Measurements from ENCODE around the gene TOR4A.
A peak's percentile ranks its signal among the peaks of the same experiment; 100 is the strongest.
"Not testable (repeated sequence)": the region's sequence is repeated elsewhere in the genome, so short reads cannot be mapped to it uniquely, and the experiment has no call there.

TOR4A gene

GRCh38 chr9:137252555-137253506 lies 24.7 kb upstream of the TOR4A start:
- DNase-seq (ENCODE audit: low read depth), result no peak

GRCh38 chr9:137253717-137254623 lies 23.6 kb upstream of the TOR4A start:
- DNase-seq (ENCODE audit: low read depth), result no peak

- DNase-seq (ENCODE audit: low read depth), result peak; percentile 96
Observed at GRCh38 chr9:137254624-137255447, 22.7 kb upstream of the TOR4A start, which contains the start of gene NELFB. TSS of gene NELFB (plus strand) at chr9:137255327.

DNA sequence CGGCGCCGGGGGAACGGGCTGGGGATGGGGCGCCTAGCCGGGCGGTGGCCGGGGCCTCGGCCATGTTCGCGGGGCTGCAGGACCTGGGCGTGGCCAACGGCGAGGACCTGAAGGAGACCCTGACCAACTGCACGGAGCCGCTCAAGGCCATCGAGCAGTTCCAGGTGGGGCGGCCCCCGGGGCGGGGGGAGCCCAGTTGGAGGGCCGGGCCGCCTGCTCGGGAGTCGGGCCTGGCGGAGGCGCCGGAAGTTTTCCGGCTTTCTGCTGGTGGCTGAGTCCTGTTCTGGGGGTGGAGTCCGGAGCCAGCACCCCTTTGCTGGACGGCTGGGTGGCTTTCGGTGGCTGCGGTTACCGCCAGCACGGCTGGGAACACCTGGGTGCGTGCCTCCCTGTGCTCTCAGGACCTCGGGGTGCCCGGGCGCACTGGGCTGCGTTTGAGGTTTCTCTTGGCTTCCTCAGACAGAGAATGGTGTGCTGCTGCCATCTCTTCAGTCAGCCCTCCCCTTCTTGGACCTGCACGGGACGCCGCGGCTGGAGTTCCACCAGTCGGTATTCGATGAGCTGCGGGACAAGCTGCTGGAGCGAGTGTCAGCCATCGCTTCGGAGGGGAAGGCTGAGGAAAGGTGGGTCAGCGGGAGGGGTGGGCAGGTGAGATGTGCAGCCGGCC lies 21.9 kb upstream of the TOR4A start:
- no peak for DNase-seq (ENCODE audit: low read depth)

DNA sequence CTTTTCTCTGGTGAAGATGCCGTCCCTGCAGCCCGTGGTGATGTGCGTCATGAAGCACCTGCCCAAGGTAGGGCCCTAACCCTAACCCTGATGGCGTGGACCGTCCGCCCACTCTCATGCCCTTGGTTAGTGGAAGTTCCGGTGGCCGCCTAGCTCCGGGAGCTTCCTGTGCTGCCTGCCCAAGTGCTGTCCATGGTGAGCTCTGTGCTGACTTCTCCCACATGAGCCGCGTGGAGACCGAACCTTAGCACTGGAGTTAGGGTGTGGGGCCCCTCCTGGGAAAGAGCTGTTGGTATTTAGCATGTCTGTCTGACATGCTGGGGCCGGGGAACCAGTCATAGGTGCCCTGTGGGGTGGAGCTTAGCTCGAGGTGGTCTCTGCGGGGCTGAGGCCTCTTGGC lies 21.2 kb upstream of the TOR4A start:
- DNase-seq (ENCODE audit: low read depth), result no peak

DNA sequence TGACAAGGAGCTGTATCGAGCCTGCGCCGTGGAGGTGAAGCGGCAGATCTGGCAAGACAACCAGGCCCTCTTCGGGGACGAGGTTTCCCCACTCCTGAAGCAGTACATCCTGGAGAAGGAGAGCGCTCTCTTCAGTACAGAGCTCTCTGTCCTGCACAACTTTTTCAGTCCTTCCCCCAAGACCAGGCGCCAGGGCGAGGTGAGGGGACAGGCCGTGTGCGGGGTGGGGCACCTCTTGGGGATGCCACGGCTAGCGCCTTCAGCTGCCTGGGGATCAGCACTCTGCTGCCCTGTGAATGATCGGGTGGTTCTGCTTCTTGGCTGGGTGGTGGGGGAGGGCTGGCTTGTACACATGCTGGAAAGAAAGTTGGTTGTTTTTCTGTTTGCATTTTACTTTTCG lies 20.7 kb upstream of the TOR4A start:
- DNase-seq (ENCODE audit: low read depth), result no peak

GRCh38 chr9:137262173-137262908 lies 15.2 kb upstream of the TOR4A start:
- DNase-seq (ENCODE audit: low read depth), result not testable (repeated sequence)

DNA sequence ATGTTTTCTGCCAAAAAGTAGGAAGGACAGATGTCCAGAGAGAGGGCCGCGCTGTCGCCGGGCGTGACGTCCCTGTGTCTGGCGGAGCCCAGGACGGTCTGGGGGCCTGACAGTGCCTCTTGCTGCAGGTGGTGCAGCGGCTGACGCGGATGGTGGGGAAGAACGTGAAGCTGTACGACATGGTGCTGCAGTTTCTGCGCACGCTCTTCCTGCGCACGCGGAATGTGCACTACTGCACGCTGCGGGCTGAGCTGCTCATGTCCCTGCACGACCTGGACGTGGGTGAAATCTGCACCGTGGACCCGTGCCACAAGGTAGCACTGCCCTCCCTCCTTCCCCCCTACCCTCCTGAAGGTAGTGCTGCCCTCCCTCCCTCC lies 14.6 kb upstream of the TOR4A start:
- DNase-seq (ENCODE audit: low read depth), result no peak

DNA sequence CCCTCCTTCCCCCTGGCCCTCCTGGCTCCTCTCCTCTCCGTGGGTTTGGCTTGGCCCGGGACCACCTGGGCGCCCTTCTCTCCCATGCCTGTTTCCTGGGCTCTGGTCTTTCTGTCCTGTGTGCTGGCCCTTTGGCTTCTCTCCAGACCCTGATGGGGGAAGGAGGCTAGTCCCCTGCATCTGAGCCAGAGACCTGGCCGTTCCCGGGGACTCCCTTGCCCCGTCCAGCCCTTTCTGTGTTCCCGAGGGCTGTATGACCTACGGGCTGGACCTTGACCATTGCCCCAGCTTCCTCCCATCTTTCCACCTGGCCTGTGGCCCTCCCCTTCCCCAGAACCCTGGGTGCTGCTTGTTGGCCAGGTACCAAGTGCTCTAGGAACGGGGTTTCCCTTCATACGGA lies 14.0 kb upstream of the TOR4A start:
- no peak for DNase-seq (ENCODE audit: low read depth)

- DNase-seq (ENCODE audit: low read depth), result no peak
Observed at GRCh38 chr9:137264067-137264466, 13.5 kb upstream of the TOR4A start.

DNA sequence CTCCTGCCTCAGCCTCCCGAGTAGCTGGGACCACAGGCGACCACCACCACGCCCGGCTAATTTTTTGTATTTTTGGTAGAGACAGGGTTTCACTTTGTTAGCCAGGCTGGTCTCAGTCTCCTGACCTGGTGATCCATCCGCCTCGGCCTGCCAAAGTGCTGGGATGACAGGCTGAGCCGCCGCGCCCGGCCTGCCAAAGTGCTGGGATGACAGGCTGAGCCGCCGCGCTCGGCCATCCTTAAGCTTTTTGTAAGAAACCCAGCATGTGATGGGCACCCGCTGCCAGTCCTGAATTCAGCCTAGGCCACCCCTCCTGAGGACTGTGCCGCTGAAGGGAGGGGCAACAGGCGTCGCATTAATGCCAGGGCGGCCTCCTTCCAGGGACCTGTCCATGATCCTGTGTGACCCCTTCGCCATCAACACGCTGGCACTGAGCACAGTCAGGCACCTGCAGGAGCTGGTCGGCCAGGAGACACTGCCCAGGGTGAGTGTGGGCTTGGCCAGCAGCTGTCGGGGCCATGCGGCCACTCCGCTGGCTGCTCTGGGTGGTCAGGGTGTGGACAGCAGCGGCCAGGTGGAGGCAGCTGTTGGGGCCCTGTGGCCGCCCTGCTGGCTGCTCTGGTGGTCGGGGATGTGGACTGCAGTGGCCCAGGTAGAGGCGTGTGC lies 11.9 kb upstream of the TOR4A start:
- no peak for DNase-seq (ENCODE audit: low read depth)

DNA sequence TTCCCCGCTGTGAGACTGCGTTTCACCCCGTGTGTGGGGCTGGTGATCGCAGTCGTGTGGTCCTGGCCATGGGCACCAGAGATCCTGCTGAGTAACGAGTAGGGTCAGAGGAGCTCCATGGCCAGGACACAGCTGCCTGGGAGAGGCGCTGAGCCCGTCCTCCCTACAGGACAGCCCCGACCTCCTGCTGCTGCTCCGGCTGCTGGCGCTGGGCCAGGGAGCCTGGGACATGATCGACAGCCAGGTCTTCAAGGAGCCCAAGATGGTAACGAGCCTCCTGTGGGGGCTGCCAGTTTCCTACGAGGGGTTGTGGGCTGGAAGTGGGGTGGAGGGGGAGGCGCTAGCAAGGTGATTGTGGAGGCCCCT lies 11.4 kb upstream of the TOR4A start:
- no peak for DNase-seq (ENCODE audit: low read depth)

DNA sequence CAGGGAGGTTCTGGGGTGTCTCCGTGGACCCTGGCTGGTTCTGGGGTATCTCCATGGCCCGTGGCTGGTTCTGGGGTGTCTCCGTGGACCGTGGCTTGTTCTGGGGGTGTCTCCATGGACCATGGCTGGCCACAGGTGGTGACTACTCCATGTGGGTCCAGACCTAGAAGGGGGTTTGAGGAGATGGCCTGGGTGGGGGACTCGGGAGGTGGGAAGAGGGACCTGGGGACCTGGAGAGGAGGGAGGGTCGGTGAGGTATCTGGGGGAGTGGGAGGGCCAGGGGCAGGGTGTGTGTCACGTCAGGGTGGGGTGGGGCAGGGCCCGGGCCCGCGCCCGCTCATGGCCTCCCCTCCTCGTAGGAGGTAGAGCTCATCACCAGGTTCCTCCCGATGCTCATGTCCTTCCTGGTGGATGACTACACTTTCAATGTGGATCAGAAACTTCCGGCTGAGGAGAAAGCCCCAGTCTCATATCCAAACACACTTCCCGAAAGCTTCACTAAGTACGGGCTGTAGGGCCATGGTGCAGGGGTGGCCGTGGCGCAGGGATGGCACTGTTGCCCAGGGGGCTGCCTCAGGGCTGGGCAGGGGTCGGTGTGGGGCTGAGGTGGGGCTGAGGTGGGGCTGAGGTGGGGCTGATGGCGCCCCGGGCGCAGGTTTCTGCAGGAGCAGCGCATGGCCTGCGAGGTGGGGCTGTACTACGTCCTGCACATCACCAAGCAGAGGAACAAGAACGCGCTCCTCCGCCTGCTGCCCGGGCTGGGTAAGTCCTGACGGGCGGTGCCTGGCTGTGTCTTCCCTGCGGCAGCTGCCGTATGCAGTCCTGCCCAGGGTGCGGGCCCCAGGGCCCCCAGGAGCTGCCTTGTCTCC lies 10.7 kb upstream of the TOR4A start:
- DNase-seq (ENCODE audit: low read depth), result no peak

GRCh38 chr9:137267933-137268355 lies 9.6 kb upstream of the TOR4A start:
- DNase-seq (ENCODE audit: low read depth), result no peak

- no peak for DNase-seq (ENCODE audit: low read depth)
Observed at GRCh38 chr9:137268538-137269201, 8.9 kb upstream of the TOR4A start.

DNA sequence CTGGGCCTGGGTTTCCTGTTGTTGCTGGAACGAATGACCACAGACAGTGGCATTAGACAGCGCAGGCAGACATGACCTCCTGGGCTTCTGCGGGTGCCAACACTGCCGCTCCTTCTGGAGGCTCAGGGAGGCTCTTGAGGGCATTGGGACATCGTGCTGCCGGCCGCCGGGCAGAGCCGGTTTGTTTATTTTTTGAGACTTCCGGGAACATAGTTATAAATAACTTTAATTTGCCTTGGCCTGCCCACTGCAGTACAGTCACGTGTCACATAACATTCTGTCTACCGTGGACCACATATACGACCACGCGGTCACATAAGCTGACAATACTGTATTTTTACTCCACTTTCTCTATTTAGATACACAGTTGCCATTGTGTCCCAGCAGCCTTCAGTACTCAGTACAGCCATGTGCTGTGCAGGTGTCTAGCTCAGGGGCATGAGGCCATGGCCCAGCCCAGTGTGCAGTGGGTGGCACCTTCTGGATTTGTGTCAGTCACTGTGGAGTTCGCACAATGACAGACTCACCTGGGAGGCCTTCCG lies 8.2 kb upstream of the TOR4A start:
- DNase-seq (ENCODE audit: low read depth), result no peak

GRCh38 chr9:137270929-137271695 lies 6.4 kb upstream of the TOR4A start:
- no peak for DNase-seq (ENCODE audit: low read depth)

DNA sequence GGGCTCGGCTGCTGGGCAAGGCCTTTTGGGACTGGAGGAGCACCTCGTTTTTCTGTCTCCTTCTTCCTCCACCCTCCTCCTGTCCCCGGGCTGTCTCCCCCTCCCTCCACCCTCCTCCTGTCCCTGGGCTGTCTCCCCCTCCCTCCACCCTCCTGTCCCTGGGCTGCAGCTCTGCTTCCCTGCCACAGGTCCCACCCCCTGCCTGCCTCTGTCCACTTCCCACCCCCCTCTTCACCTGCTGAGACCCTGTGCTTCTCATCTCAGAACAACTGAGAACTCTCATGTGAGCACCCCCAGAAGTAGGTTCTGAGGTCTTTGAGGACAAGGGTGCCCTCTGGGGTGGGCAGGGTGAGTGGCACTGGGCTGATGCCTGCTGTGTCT lies 5.8 kb upstream of the TOR4A start:
- no peak for DNase-seq (ENCODE audit: low read depth)
